Choroid plexus epithelial cell (primary cell): ENCODE results near the gene HSDL2.
"Not testable (repeated sequence)": the region's sequence is repeated elsewhere in the genome, so short reads cannot be mapped to it uniquely, and the experiment has no call there.

Experiments used
- DNase-seq: peaks from one replicate; pipeline ENCODE4 v3.0.0-alpha.2; 2010; ENCODE audit warnings: low read depth
- H3K4me3 ChIP-seq: 2 replicates; pipeline ENCODE4 v1.5.1; 2011; ENCODE audit warnings: low read depth, mild to moderate bottlenecking, control low read depth, low read length, moderate library complexity
- CTCF ChIP-seq: conservative IDR thresholded peaks from 2 replicates; pipeline ENCODE4 v1.5.1; 2011; ENCODE audit warnings: low read depth, mild to moderate bottlenecking, control low read depth, inconsistent platforms, low read length, moderate library complexity

HSDL2 gene

GRCh38 chr9:112505086-112505485 is 125.2 kb downstream of the HSDL2 start:
- TF ChIP-seq CTCF: no peak
- no peak overlapping the region for H3K4me3 ChIP-seq
- no peak for DNase-seq

DNA sequence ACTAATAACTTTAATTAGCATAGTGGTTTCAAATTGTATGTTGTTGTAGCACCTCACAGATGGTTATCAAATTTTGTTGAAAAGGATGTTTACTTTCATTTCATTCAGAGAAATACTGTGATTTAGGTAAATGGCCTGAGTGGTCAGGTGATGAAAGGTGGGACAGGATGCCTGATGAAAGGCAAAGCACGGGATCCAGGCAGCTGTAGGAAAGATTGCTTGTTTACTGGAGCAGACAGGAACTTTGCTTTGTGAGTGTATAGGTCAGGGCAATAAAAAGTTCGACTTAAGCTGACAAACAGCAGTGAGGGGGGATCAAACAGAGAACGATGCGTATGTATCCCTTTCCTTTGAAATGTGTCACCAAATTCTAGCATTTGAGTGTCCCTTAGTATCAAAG is 125.7 kb downstream of the HSDL2 start:
- TF ChIP-seq CTCF: no peak
- DNase-seq: no peak
- H3K4me3 ChIP-seq: no peak overlapping the region

DNA sequence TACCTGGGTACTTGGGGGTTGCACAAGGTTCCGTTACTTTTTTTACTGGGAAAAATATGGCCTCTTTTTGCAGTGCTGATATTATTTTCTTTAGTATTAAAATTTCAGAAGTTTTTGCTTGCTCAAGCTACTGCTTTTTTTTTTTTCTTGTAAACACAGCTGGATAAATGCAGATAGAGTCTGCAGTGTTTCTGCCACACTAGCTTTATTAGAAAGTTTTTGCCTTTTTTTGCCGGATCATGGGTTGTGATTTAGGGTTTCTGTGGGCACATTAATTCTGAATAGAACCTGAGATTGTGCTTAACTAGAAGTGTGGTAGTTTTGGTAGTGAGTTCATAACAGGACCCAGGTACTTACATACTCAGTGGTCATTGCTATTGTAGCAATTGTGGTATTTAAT is 126.7 kb downstream of the HSDL2 start:
- H3K4me3 ChIP-seq: no peak overlapping the region
- TF ChIP-seq CTCF: no peak
- DNase-seq: no peak

- no peak overlapping the region for H3K4me3 ChIP-seq
- DNase-seq: no peak
- no peak for TF ChIP-seq CTCF
These were observed 127.2 kb downstream of the HSDL2 start for GRCh38 chr9:112507001-112507680.

- no peak for DNase-seq
- no peak overlapping the region for H3K4me3 ChIP-seq
- no peak for TF ChIP-seq CTCF
These were observed 128.5 kb downstream of the HSDL2 start for GRCh38 chr9:112508377-112508776.

GRCh38 chr9:112512377-112512776 is 132.5 kb downstream of the HSDL2 start:
- H3K4me3 ChIP-seq, DNase-seq: not testable (repeated sequence)

DNA sequence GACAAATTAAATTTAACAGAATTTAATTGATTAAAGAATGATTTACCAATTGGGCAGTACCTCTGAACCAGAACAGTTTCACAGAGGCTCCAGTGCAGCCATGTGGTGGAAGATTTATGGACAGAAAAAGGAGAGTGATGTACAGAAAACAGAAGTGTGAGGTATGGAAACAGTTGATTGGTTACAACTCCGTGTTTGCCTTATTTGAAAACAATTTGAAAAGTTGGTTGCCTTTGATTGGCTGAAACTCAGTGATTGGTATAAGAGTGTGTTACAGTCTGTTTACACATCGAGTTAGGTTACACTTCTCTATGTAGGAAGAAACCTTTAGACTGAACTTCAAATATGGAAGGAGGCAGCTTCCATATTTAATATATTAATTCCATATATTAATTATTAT is 136.9 kb downstream of the HSDL2 start:
- TF ChIP-seq CTCF: no peak
- no peak for DNase-seq
- no peak overlapping the region for H3K4me3 ChIP-seq
